ENCODE data around the gene CA11. TPM values are rescaled to one million over a fixed set of nuclear protein-coding genes. Genes with fewer than 3 reads are reported as not detected.
A peak's percentile ranks its signal among the peaks of the same experiment; 100 is the strongest.

CA11 gene
- total and polyA plus RNA-seq, 4 experiments from 2014 or later = 5.0 to 15.4 (median 11.5) TPM

DNA sequence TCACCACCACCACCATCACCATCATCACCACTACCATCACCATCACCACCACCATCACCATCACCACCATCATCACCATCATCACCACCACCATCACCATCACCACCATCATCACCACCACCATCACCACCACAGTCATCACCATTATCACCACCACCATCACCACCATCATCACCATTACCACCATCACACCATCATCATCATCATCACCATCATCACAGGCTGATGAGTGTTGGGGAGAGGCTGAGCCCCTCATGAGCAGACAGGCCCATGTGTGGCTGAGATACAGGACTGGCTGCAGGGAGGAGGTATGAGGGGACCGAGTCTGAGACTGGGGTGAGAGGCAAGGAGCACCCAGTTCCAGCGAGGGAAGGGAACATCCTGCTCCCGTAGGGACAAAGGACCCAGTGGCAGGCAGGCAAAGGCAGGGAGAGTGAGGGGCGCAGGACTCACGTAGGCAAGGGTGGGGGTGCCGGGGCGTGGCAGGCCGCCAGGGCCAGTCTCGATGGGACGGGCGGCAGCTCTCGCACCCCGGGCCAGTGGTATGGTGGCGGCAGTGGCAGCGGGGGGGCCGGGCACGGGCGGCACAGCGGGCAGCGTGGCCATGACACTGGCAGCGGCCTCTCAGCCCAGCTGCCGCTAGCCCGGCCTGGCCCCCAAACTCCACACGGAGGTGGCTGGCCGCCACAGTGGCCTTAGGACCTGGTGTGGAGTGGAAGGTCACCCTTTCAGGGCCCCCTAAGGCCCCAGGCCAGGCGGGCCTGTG lies 24.1 kb upstream of the CA11 start:
- Mint-ChIP-seq H3K27ac (peak overlapping the region in 3 of 7 donors; percentile 23 to 57 (median 53)), H3K4me1 (peaks cover 2 to 5% (median 3%) of the 10 kb centered on the region in 4 donors), H3K27me3 (no peaks in the 10 kb centered on the region), H3K9me3 (peaks cover 0 to 2% (median 0%) of the 10 kb centered on the region in 8 donors), H3K36me3 (no peaks in the 10 kb centered on the region), H3K4me3 (no peak overlapping the region)
- DNase-seq = no peak
- no peak overlapping the region for H3K4me3 ChIP-seq (ENCODE audit: low read length in 2 of 2)
- H3K4me1 ChIP-seq (ENCODE audit: insufficient read depth, low read length) = peaks cover 2% of the 10 kb centered on the region
- intact Hi-C loops (cut with micrococcal nuclease) = no loop called here
- no peaks in the 10 kb centered on the region for H3K27me3 ChIP-seq (ENCODE audit: insufficient read depth, low read length)
- no peaks in the 10 kb centered on the region for H3K9me3 ChIP-seq (ENCODE audit: control insufficient read depth in 1 of 2, low read length in 2 of 2)
- ChIA-PET POLR2A (ENCODE audit: partially characterized antibody) (no interaction called here), CTCF (ENCODE audit: partially characterized antibody) (no interaction called here)
- H3K36me3 ChIP-seq (ENCODE audit: insufficient read depth, low read length) = no peaks in the 10 kb centered on the region
- no peak overlapping the region for H3K27ac ChIP-seq (ENCODE audit: low read depth, low read length)

DNA sequence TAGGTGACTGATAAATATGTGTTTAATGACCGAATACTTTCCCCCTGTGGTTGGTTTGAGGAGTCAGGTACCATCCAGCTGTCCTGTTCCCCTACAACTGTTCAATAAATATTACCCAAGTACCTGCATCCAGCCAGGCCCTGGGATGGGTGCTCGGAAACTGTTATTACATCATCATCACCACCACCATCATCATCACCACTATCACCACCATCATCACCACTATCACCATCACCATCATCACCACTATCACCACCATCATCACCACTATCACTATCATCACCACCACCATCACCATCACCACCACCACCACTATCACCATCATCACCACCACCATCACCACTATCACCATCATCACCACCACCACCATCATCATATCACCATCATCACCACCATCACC lies 22.8 kb upstream of the CA11 start:
- Mint-ChIP-seq H3K9me3 (peaks cover 0 to 2% (median 0%) of the 10 kb centered on the region in 8 donors), H3K36me3 (no peaks in the 10 kb centered on the region), H3K4me1 (peaks cover 0 to 4% (median under 1%) of the 10 kb centered on the region in 4 donors), H3K27ac (peak overlapping the region in 2 of 7 donors; percentile 3 to 60), H3K27me3 (no peaks in the 10 kb centered on the region), H3K4me3 (no peak overlapping the region)
- H3K9me3 ChIP-seq (ENCODE audit: control insufficient read depth in 1 of 2, low read length in 2 of 2) = no peaks in the 10 kb centered on the region
- DNase-seq = no peak
- H3K4me1 ChIP-seq (ENCODE audit: insufficient read depth, low read length) = no peaks in the 10 kb centered on the region
- POLR2A ChIA-PET (ENCODE audit: partially characterized antibody) = interaction anchor here (0.9 kb wide), 1 partner anchor 10 kb away, joined by 3 read pairs; no protein-coding TSS in a partner anchor
- H3K27ac ChIP-seq (ENCODE audit: low read depth, low read length) = no peak overlapping the region
- intact Hi-C loops (cut with micrococcal nuclease) = no loop called here
- no peaks in the 10 kb centered on the region for H3K27me3 ChIP-seq (ENCODE audit: insufficient read depth, low read length)
- CTCF ChIA-PET (ENCODE audit: partially characterized antibody) = interaction anchor here (1.5 kb wide), 1 partner anchor 9 kb away, joined by 5 read pairs; no protein-coding TSS in a partner anchor
- no peaks in the 10 kb centered on the region for H3K36me3 ChIP-seq (ENCODE audit: insufficient read depth, low read length)
- H3K4me3 ChIP-seq (ENCODE audit: low read length in 2 of 2) = no peak overlapping the region

DNA sequence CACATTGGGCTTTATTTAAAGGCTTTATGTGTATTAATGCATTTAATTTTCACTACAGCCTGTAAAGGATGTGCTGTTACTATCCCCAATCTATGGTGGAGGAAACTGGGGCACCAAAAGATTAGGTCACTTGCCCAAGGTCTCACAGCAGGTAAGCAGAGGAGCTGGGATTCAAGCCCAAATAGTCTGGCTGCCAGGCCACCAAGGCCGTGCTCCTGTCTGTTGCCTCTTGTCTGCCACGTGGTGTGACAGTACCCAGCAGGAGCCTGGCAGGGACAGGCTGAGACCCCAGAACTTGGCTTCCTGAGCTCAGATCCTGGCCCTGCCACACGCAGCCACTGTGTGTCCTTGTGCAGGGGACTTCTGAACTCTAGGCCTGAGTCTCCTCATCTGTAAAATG lies 22.3 kb upstream of the CA11 start:
- Histone ChIP-seq H3K36me3 (ENCODE audit: insufficient read depth, low read length) (no peaks in the 10 kb centered on the region), H3K9me3 (ENCODE audit: control insufficient read depth in 1 of 2, low read length in 2 of 2) (no peaks in the 10 kb centered on the region), H3K4me3 (ENCODE audit: low read length in 2 of 2) (no peak overlapping the region), H3K27me3 (ENCODE audit: insufficient read depth, low read length) (no peaks in the 10 kb centered on the region), H3K27ac (ENCODE audit: low read depth, low read length) (no peak overlapping the region), H3K4me1 (ENCODE audit: insufficient read depth, low read length) (no peaks in the 10 kb centered on the region)
- Mint-ChIP-seq H3K27me3 (no peaks in the 10 kb centered on the region), H3K9me3 (peaks cover 0 to 2% (median 0%) of the 10 kb centered on the region in 8 donors), H3K27ac (no peak overlapping the region), H3K36me3 (no peaks in the 10 kb centered on the region), H3K4me3 (no peak overlapping the region), H3K4me1 (peaks cover 0 to 4% (median under 1%) of the 10 kb centered on the region in 4 donors)
- ChIA-PET POLR2A (ENCODE audit: partially characterized antibody) (interaction anchor here (0.8 to 0.9 kb wide), 2 partner anchors 10 to 31 kb away, joined by 3 read pairs; no protein-coding TSS in a partner anchor), CTCF (ENCODE audit: partially characterized antibody) (interaction anchor here (1.5 kb wide), 1 partner anchor 10 kb away, joined by 5 read pairs; no protein-coding TSS in a partner anchor)
- no peak for DNase-seq
- intact Hi-C loops (cut with micrococcal nuclease) = no loop called here

DNA sequence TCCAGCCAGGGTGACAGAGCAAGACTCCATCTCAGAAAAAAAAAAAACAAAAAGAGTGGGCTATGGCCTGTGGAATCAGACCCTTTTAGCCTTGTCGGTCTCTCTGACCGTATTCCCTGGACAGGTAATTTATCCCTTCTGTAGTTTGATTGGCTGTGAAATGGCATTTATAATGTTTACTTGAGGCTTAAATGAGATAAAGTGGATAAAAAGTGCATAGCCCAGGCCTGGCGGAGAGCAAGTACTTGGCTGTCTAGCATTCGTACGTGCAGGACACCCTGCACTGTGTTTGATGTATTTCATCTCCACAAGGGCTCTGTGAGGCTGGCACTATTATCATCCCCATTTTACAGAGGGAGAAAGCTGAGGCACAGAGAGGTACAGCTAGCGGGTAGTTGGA lies 19.8 kb upstream of the CA11 start:
- H3K27me3 ChIP-seq (ENCODE audit: insufficient read depth, low read length) = no peaks in the 10 kb centered on the region
- Mint-ChIP-seq H3K4me1 (peaks cover 6 to 9% (median 7%) of the 10 kb centered on the region in 4 donors), H3K36me3 (no peaks in the 10 kb centered on the region), H3K27me3 (no peaks in the 10 kb centered on the region), H3K27ac (no peak overlapping the region), H3K4me3 (no peak overlapping the region), H3K9me3 (peaks cover 0 to 2% (median 0%) of the 10 kb centered on the region in 8 donors)
- POLR2A ChIA-PET (ENCODE audit: partially characterized antibody) = no interaction called here
- H3K4me1 ChIP-seq (ENCODE audit: insufficient read depth, low read length) = peaks cover 7% of the 10 kb centered on the region
- DNase-seq = no peak
- H3K4me3 ChIP-seq (ENCODE audit: low read length in 2 of 2) = no peak overlapping the region
- CTCF ChIA-PET (ENCODE audit: partially characterized antibody) = no interaction called here
- intact Hi-C loops (cut with micrococcal nuclease) = no loop called here
- no peak overlapping the region for H3K27ac ChIP-seq (ENCODE audit: low read depth, low read length)
- no peaks in the 10 kb centered on the region for H3K9me3 ChIP-seq (ENCODE audit: control insufficient read depth in 1 of 2, low read length in 2 of 2)
- no peaks in the 10 kb centered on the region for H3K36me3 ChIP-seq (ENCODE audit: insufficient read depth, low read length)

DNA sequence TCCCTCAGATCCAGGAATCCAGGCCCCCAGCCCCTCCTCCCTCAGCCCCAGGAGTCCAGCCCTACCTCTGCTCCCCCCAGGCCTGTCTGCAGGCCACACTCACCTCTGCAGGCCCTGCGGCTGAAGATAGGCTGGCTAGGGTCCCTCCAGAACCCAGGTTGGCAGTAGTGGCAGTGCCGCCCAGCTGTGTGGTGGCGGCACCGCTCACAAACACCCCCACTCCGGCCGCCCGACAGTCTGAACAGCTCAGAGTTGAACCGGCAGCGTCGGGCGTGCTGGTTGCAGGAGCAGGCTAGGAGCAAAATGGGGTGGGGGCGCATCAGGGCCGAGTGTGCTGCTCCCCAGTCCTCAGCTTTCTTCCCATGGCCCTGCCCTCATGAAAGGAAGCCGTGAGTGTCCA lies 18.5 kb upstream of the CA11 start:
- peaks cover 10% of the 10 kb centered on the region for H3K4me1 ChIP-seq (ENCODE audit: insufficient read depth, low read length)
- H3K27me3 ChIP-seq (ENCODE audit: insufficient read depth, low read length) = no peaks in the 10 kb centered on the region
- no peaks in the 10 kb centered on the region for H3K9me3 ChIP-seq (ENCODE audit: control insufficient read depth in 1 of 2, low read length in 2 of 2)
- H3K4me3 ChIP-seq (ENCODE audit: low read length in 2 of 2) = no peak overlapping the region
- no peaks in the 10 kb centered on the region for H3K36me3 ChIP-seq (ENCODE audit: insufficient read depth, low read length)
- Mint-ChIP-seq H3K27me3 (no peaks in the 10 kb centered on the region), H3K4me3 (no peak overlapping the region), H3K9me3 (peaks cover 0 to 2% (median 0%) of the 10 kb centered on the region in 8 donors), H3K36me3 (no peaks in the 10 kb centered on the region), H3K4me1 (peaks cover 5 to 12% (median 8%) of the 10 kb centered on the region in 4 donors), H3K27ac (no peak overlapping the region)
- ChIA-PET POLR2A (ENCODE audit: partially characterized antibody) (no interaction called here), CTCF (ENCODE audit: partially characterized antibody) (interaction anchor here (1.0 to 1.2 kb wide), 2 partner anchors 10 to 12 kb away, joined by 4 to 5 read pairs; no protein-coding TSS in a partner anchor)
- intact Hi-C loops (cut with micrococcal nuclease) = no loop called here
- no peak overlapping the region for H3K27ac ChIP-seq (ENCODE audit: low read depth, low read length)
- DNase-seq = no peak

DNA sequence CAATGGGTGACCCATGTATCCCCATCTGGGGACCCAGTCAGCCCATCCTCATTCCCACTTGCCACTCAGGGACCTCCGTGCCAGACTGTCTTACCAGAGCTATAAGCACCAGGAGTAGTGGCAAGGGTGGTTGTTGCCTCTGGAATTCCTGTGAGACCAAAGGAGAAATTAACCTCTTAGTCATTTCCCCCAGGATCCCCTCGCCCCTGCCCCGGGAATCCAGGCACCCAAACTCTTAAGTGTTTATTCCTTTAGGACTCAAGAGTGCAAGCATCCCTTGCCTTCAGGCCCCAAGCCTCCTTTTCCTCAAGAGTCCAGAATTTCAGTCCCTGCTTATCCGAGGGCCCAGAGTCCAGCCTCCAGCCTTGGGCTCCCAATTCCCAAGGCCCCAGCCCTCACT lies 17.7 kb upstream of the CA11 start:
- H3K4me3 Mint-ChIP-seq = no peak overlapping the region
- no peak overlapping the region for H3K27ac ChIP-seq (ENCODE audit: low read depth, low read length)
- intact Hi-C loops (cut with micrococcal nuclease) = no loop called here
- H3K27me3 ChIP-seq (ENCODE audit: insufficient read depth, low read length) = no peaks in the 10 kb centered on the region
- POLR2A ChIA-PET (ENCODE audit: partially characterized antibody) = no interaction called here
- peaks cover 5 to 12% (median 8%) of the 10 kb centered on the region in 4 donors for H3K4me1 Mint-ChIP-seq
- no peak overlapping the region for H3K4me3 ChIP-seq (ENCODE audit: low read length in 2 of 2)
- H3K9me3 ChIP-seq (ENCODE audit: control insufficient read depth in 1 of 2, low read length in 2 of 2) = no peaks in the 10 kb centered on the region
- CTCF ChIA-PET (ENCODE audit: partially characterized antibody) = interaction anchor here (1.5 kb wide), 1 partner anchor 11 kb away, joined by 7 read pairs; no protein-coding TSS in a partner anchor
- H3K27ac Mint-ChIP-seq = no peak overlapping the region
- H3K27me3 Mint-ChIP-seq = no peaks in the 10 kb centered on the region
- H3K36me3 Mint-ChIP-seq = no peaks in the 10 kb centered on the region
- no peak for DNase-seq
- H3K36me3 ChIP-seq (ENCODE audit: insufficient read depth, low read length) = no peaks in the 10 kb centered on the region
- no peaks in the 10 kb centered on the region for H3K9me3 Mint-ChIP-seq
- peaks cover 10% of the 10 kb centered on the region for H3K4me1 ChIP-seq (ENCODE audit: insufficient read depth, low read length)

DNA sequence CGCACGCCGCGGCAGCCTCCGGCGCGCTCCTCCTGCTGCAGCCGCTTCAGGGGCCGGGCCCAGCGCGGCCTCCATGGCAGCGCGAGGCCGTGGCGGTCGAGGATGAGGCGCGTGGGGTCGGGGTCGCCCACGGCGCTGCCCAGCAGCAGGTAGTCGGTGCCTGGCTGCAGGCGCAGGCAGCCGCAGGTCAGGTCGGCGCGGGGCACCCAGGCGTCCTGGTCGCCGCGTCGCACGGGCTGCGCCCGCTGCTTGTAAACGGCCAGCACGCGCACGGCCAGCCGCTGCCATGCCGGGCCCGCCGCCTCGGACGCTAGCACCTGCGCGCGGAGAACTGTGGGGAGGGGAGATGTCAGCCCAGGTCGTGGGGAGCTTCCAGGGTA lies 15.7 kb upstream of the CA11 start:
- ChIA-PET CTCF (ENCODE audit: partially characterized antibody) (interaction anchor here (1.4 kb wide), 1 partner anchor 16 kb away, joined by 4 read pairs; the partner anchor contains the start of gene CA11), POLR2A (ENCODE audit: partially characterized antibody) (interaction anchor here (1.3 kb wide), 1 partner anchor 51 kb away, joined by 3 read pairs; no protein-coding TSS in a partner anchor)
- H3K4me3 Mint-ChIP-seq = no peak overlapping the region
- H3K36me3 ChIP-seq (ENCODE audit: insufficient read depth, low read length) = no peaks in the 10 kb centered on the region
- H3K9me3 Mint-ChIP-seq = no peaks in the 10 kb centered on the region
- no peaks in the 10 kb centered on the region for H3K36me3 Mint-ChIP-seq
- peaks cover 10% of the 10 kb centered on the region for H3K4me1 ChIP-seq (ENCODE audit: insufficient read depth, low read length)
- H3K4me3 ChIP-seq (ENCODE audit: low read length in 2 of 2) = no peak overlapping the region
- no peaks in the 10 kb centered on the region for H3K27me3 Mint-ChIP-seq
- no peak for DNase-seq
- intact Hi-C loops (cut with micrococcal nuclease) = loop anchor here (1.0 kb wide), 1 partner anchor 15 kb away; the partner anchor contains the start of gene CA11
- H3K27me3 ChIP-seq (ENCODE audit: insufficient read depth, low read length) = no peaks in the 10 kb centered on the region
- peaks cover 5 to 12% (median 8%) of the 10 kb centered on the region in 4 donors for H3K4me1 Mint-ChIP-seq
- H3K27ac Mint-ChIP-seq = no peak overlapping the region
- no peak overlapping the region for H3K27ac ChIP-seq (ENCODE audit: low read depth, low read length)
- no peaks in the 10 kb centered on the region for H3K9me3 ChIP-seq (ENCODE audit: control insufficient read depth in 1 of 2, low read length in 2 of 2)

Measured in CD4-positive, alpha-beta memory T cell (primary cell).